Left renal pelvis (tissue), 4 donors: ENCODE results near the gene BAZ2A. TPM values are rescaled to one million over a fixed set of nuclear protein-coding genes. Genes with fewer than 3 reads are reported as not detected.

ENCODE experiments used
- polyA plus RNA-seq, 4 donors: library from polyadenylated mRNA; unstranded; fragments of 120-200 nt; gene quantifications; one replicate each; pipeline ENCODE4 v1.2.1, GENCODE V29; 2013; ENCODE audit not compliant: insufficient read length in 4 of 4

BAZ2A gene
- polyA plus RNA-seq, 4 donors = 56.3 to 99.8 (median 85.0) TPM

Other genes starting within 250 kb of the BAZ2A start
- gene TIMELESS, start 180.9 kb downstream of the BAZ2A start, polyA plus RNA-seq = 10 to 100 TPM; 22.4 to 45.4 (median 38.4) TPM
- under 1 TPM in 1 of 4 donors, not detected in 3; 0.13 TPM for gene MIP, start 175.7 kb downstream of the BAZ2A start, polyA plus RNA-seq
- gene SPRYD4, start 161.7 kb downstream of the BAZ2A start, polyA plus RNA-seq = 1 to 10 TPM; 2.4 to 6.1 (median 4.2) TPM
- 1 to 10 TPM in 3 of 4 donors, under 1 TPM in 1; 0.83 to 2.2 (median 1.8) TPM for gene GLS2, start 142.2 kb downstream of the BAZ2A start, polyA plus RNA-seq
- gene RBMS2, start 108.5 kb downstream of the BAZ2A start, polyA plus RNA-seq = 10 to 100 TPM; 32.3 to 46.9 (median 44.2) TPM
- 1,000 to 10,000 TPM in 1 of 4 donors, 100 to 1,000 TPM in 3; 483 to 1,155 (median 920) TPM for gene ATP5F1B, start 15.7 kb upstream of the BAZ2A start, polyA plus RNA-seq
- 100 to 1,000 TPM; 274 to 381 (median 335) TPM for gene PTGES3, start 58.0 kb upstream of the BAZ2A start, polyA plus RNA-seq
- 1,000 to 10,000 TPM; 2,010 to 2,427 (median 2,183) TPM for gene NACA, start 95.0 kb upstream of the BAZ2A start, polyA plus RNA-seq
- 10 to 100 TPM; 16.7 to 23.6 (median 19.1) TPM for gene PRIM1, start 122.0 kb upstream of the BAZ2A start, polyA plus RNA-seq
- gene HSD17B6, start 133.0 kb upstream of the BAZ2A start, polyA plus RNA-seq = 1 to 10 TPM in 1 of 4 donors, under 1 TPM in 3; 0.64 to 1.1 (median 0.69) TPM